HG03097 (cell line): ENCODE measurements around the gene STH.

Experiments
- ATAC-seq: cut with Tn5 transposase; IDR thresholded peaks from one replicate; pipeline ENCODE4 v1.9.1; 2021; ENCODE audit not compliant: unreplicated experiment, low FRiP score

Gene STH

GRCh38 chr17:46023783-46024388 is 24.8 kb downstream of the STH start:
- no peak for ATAC-seq

DNA sequence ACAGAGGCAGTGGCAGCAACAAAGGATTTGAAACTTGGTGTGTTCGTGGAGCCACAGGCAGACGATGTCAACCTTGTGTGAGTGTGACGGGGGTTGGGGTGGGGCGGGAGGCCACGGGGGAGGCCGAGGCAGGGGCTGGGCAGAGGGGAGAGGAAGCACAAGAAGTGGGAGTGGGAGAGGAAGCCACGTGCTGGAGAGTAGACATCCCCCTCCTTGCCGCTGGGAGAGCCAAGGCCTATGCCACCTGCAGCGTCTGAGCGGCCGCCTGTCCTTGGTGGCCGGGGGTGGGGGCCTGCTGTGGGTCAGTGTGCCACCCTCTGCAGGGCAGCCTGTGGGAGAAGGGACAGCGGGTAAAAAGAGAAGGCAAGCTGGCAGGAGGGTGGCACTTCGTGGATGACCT is 25.5 kb downstream of the STH start:
- ATAC-seq, result no peak

GRCh38 chr17:46025060-46025459 is 26.0 kb downstream of the STH start:
- no peak for ATAC-seq

DNA sequence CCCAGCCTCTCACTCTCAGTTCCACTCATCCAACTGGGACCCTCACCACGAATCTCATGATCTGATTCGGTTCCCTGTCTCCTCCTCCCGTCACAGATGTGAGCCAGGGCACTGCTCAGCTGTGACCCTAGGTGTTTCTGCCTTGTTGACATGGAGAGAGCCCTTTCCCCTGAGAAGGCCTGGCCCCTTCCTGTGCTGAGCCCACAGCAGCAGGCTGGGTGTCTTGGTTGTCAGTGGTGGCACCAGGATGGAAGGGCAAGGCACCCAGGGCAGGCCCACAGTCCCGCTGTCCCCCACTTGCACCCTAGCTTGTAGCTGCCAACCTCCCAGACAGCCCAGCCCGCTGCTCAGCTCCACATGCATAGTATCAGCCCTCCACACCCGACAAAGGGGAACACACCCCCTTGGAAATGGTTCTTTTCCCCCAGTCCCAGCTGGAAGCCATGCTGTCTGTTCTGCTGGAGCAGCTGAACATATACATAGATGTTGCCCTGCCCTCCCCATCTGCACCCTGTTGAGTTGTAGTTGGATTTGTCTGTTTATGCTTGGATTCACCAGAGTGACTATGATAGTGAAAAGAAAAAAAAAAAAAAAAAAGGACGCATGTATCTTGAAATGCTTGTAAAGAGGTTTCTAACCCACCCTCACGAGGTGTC is 26.6 kb downstream of the STH start:
- ATAC-seq, result no peak

GRCh38 chr17:46026166-46027047 is 27.4 kb downstream of the STH start:
- ATAC-seq, result no peak

DNA sequence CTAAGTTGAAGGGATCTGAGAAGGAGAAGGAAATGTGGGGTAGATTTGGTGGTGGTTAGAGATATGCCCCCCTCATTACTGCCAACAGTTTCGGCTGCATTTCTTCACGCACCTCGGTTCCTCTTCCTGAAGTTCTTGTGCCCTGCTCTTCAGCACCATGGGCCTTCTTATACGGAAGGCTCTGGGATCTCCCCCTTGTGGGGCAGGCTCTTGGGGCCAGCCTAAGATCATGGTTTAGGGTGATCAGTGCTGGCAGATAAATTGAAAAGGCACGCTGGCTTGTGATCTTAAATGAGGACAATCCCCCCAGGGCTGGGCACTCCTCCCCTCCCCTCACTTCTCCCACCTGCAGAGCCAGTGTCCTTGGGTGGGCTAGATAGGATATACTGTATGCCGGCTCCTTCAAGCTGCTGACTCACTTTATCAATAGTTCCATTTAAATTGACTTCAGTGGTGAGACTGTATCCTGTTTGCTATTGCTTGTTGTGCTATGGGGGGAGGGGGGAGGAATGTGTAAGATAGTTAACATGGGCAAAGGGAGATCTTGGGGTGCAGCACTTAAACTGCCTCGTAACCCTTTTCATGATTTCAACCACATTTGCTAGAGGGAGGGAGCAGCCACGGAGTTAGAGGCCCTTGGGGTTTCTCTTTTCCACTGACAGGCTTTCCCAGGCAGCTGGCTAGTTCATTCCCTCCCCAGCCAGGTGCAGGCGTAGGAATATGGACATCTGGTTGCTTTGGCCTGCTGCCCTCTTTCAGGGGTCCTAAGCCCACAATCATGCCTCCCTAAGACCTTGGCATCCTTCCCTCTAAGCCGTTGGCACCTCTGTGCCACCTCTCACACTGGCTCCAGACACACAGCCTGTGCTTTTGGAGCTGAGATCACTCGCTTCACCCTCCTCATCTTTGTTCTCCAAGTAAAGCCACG is 28.3 kb downstream of the STH start:
- ATAC-seq, result no peak

- ATAC-seq, result no peak
Observed at GRCh38 chr17:46027976-46028325, 28.9 kb downstream of the STH start.

- ATAC-seq, result no peak
Observed at GRCh38 chr17:46028374-46028773, 29.3 kb downstream of the STH start.

- no peak for ATAC-seq
Observed at GRCh38 chr17:46028981-46029565, 30.0 kb downstream of the STH start.

GRCh38 chr17:46029627-46030026 is 30.6 kb downstream of the STH start:
- no peak for ATAC-seq

- no peak for ATAC-seq
Observed at GRCh38 chr17:46030752-46031151, 31.7 kb downstream of the STH start.

GRCh38 chr17:46031440-46031839 is 32.4 kb downstream of the STH start:
- ATAC-seq, result no peak

GRCh38 chr17:46031920-46032319 is 32.9 kb downstream of the STH start:
- ATAC-seq, result no peak

DNA sequence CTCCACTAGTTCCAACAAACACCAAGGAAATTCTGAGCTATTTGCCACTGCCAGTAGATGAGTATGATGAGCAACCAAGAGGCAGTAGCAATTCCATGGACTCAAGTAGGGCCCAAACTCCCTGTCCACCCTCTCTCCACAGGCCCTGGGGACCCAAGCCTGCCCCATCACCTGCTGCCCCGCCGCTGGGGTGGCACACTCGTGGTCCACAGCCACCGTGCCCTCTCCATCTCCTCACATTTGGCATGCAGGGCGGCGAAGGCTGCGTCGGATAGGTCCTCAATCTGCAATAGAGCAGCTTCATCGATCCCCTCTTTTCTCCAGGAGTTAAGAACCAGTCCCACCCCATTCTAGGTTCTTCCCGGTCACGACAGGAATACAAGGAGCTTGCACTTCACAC is 33.9 kb downstream of the STH start:
- no peak for ATAC-seq

- no peak for ATAC-seq
Observed at GRCh38 chr17:46033392-46033791, 34.3 kb downstream of the STH start.

DNA sequence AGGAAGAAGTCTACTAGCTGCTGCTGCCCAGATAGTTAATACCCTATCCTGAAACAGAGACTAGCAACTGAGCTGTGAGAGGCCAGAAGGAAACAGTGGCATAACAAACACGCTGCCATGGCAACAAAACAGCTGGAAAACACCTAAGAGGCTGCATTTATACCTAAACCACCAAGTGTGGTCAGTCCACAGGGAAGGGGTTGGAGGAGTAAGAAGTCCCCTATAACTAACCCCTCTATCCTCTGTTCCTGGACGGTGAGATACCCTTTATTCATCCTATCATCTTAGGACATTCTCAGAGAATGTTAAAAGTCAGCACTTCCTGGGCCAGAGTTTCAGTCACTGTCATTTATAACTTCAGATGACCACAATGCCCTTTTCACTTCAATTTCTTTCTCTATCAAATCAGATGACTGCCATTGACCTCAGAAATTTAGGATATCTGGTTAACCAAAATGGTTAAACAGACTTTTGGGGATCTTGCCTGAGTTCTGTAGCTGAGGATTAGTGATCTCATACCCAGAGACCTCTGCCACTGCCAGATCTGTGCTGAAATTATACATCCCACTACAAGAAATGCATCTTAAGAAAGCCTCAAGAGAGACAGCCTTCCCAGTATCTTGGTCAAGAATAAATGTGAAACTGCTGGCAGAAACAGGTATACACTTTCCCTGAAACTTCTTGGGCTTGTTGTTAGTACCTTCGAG is 36.2 kb downstream of the STH start:
- no peak for ATAC-seq

- no peak for ATAC-seq
Observed at GRCh38 chr17:46036491-46036890, 37.4 kb downstream of the STH start.

DNA sequence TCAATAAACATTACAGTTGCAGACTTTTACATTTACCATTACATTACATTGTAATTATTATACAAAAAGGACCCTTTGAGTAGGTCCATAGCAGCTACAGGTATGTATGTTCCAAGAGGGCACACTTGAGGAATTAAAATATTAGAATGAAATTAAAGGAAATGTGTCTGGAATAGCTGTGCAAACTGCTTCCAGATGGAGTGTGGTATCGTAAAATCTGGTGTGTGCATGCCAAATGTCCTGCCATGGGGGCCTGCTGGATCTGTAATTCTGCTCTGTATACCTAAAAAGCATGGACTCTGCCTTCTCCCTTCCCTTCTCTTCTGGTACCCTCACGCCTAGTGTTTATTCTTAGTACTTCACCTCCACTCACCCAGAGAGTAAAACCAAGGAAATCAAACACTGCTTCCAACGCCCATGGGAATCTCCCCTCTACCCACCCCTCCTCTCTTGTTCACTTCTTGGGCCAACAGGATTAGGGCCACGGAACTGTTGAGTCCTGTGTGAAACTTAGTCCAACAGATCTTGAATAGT is 38.7 kb downstream of the STH start:
- no peak for ATAC-seq

DNA sequence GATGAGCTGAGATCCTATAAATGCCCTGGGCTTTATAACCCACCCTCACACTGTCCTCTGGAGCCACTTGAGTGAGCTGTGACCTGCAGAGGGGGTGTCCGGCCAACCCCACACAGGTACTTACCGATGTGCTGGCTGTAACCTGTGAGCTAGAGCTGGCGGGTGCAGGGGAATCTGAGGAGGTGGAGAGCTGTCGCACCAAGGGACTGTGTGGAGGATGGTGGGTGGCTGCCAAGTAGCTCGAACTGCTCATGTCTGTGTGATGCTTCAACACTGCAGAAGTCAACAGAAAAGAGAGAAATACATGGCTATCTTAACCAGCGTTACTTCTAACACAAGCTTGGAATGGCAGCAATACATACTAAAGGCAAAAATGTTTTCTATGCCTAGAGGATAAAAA is 39.4 kb downstream of the STH start:
- no peak for ATAC-seq

- no peak for ATAC-seq
Observed at GRCh38 chr17:46038937-46039336, 39.9 kb downstream of the STH start.
